Measurements from ENCODE around the gene MCM3.

The MCM3 gene

DNA sequence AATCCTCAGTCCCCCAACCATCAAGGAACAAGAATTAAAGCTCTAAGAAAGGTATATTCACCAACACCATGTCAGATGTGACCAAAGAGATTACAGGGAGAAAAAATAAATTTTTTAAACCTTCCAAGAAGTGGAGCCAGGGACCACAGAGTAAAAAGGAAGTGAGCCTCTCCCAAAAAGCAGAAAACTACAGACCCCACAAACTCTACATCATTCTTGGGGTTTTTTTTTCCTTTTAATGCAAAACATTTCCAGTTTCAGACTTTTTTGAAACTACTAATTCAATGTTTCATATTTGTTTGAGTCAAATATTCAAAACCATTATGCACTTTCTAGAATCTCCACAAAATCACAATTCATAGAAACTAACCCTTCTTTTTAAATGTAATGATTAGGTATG, 33.4 kb downstream of the MCM3 start:
- no peak for DNase-seq (ENCODE audit: low read depth in 2 of 2)

DNA sequence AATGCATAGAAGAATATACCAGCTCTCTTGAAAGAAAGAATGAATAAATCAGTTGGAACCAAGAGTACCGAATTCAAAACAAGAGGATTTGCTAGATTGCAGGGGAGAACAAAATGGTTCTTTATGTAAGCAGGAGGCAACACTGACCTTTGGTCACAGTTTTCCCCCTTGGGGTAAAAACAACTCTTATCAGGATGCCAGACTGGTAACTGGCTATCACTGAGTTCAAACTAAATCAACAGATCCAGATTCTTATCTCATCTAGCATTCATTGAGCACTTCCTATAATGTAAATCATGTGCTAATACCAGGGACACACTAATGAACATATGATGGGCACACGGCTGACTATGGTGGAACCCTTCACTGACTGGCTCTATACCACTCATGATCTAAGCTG, 35.5 kb downstream of the MCM3 start:
- DNase-seq (ENCODE audit: low read depth in 2 of 2): no peak

- no peak for DNase-seq (ENCODE audit: low read depth in 2 of 2)
Measured at GRCh38 chr6:52245425-52245824, 39.1 kb downstream of the MCM3 start.

DNA sequence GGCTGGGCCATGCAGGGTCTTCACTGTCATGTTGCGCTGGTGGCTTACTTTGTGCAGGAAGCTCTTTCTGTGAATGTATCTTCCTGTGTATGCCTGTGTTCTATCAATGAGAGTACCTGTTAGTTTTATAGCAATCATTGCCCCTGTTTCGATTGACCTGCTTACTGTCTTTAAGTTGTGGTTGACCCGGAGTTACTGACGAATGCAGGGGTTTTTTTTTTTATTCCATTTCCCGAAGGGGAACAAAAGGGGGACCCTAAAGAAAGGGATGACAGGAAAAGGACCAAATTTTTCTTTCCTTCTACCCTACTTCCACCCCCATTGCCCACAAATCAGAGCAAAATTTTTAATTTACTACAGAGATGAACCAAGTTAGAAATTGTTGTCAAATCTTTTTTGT, 40.1 kb downstream of the MCM3 start, which contains the start of gene IL17F:
Gene IL17F (minus strand): TSS at position 101 of the 400 bp plus-strand sequence. CDS start 71 bp downstream, at position 30.
- DNase-seq (ENCODE audit: low read depth in 2 of 2): no peak

- DNase-seq (ENCODE audit: low read depth in 2 of 2): no peak
Measured at GRCh38 chr6:52243282-52243893, 41.2 kb downstream of the MCM3 start.

- no peak for DNase-seq (ENCODE audit: low read depth in 2 of 2)
Measured at GRCh38 chr6:52241819-52242218, 42.7 kb downstream of the MCM3 start.

DNA sequence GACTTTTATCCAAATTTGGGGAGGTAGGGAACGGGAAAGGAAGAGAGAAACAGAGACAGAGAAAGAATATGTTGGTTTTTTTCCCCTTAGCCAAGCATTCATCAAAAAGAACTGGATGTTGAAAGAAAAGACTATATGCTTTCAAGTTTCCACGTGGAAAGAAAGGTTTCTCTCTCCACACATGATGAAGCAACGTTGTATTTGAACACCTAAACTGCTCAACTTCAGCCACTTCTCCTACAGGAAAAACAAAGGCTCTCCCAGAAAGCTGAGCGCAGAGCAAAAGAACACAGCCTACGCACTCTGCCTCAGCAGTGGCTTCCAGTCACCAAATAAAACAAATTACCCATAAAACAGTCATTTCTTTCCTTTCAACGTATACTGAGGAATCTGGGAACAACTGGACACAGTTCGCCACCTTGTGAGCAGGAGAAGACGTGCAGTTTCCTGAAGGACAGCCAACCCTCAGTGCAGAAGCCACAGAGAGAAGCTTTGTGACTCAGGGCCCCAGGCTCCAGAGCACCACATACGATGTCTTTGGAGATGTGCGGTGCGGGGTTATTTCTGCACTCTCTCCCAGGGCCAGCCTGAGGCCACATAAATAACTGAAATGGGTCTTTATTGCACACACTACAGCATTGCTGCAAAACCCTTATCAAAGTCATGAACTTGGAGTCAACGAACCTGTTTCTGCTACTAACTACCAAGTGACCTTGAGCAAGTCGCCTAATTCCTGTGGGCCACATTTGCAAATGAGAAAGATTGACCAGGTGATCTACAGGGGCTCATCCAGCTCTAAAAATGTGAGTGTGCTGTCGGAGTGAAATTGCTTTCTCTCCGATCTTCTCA, 50.3 kb downstream of the MCM3 start:
- DNase-seq (ENCODE audit: low read depth in 2 of 2): peak; percentile 27 to 55

DNA sequence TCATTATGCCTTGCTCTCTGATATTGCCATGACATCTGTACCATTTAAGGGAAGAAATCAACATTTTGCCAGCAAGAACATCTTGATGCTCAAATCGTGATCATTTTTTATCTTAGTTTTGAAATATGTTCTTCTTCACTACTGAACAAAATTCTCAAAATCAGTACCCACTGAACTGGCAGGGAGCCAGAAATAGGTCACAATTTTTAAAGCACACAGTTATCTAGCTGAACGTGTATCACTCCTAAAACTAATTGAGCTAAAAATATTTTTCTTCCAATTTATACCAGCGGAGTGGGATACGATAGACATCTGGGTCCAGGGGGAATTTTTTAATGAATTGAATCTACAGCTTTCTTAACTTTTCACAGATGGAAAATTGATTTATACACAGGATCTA, 51.5 kb downstream of the MCM3 start:
- no peak for DNase-seq (ENCODE audit: low read depth in 2 of 2)

GRCh38 chr6:52231406-52232127, 53.0 kb downstream of the MCM3 start:
- DNase-seq (ENCODE audit: low read depth in 2 of 2): no peak

- no peak for DNase-seq (ENCODE audit: low read depth in 2 of 2)
Measured at GRCh38 chr6:52230685-52231084, 53.9 kb downstream of the MCM3 start.

GRCh38 chr6:52227495-52227894, 57.0 kb downstream of the MCM3 start:
- DNase-seq (ENCODE audit: low read depth in 2 of 2): peak; percentile 47 to 74

DNA sequence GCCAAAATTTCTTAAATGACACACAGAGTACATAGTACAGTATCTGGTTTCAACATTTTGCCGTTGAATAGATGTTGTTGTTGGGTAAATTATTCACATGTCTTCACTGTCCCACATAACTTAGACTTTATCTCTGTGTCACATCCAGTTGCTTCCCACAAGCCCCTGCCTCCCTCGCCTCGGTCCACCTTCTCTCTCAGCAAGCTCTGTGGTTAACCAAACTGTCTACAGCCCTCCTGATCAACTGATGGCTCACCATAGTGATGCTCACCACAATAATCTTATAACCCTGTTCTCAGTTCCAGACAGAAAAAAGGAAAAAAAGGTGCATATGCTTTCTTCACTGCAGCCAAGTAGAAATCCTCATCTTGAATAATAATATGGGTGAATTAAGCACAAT, 63.2 kb downstream of the MCM3 start:
- peak; percentile 28 to 44 for DNase-seq (ENCODE audit: low read depth in 2 of 2)

GRCh38 chr6:52217761-52218160, 66.8 kb downstream of the MCM3 start:
- no peak for DNase-seq (ENCODE audit: low read depth in 2 of 2)

DNA sequence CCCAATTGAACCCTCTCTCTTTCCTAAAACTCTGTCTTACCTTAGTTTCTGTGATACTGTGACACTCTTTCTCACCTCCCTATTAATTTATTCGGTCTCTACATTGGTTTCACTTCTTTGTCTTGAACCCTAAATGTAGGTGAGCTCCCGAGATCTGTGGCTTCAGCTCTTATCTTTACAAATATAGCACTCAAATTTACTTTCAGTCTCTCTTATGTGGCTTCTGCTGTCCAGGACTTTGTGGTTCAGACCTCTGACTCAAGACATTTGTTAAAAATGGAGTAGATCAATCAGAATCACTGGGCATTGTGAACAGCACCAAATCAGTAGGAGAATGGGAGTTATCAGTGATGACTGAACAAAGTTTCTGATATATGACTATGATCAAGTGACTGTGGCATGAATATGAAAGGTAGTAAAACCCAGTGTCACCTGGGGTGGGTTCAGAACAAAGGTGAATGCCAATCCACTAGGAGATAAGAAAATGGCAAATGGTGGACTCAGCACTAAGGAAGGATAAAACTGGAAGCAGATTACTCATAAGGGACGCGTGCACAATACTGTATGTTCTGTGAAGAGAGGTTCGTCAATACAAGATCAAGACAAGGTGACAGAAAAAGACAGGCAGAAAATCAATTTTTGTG, 67.5 kb downstream of the MCM3 start:
- no peak for DNase-seq (ENCODE audit: low read depth in 2 of 2)

GRCh38 chr6:52215787-52216186, 68.8 kb downstream of the MCM3 start:
- DNase-seq (ENCODE audit: low read depth in 2 of 2): no peak
